H1 (cell line): ENCODE measurements around the gene ZNF555.

Experiments used
- KDM5A ChIP-seq: fragments of 200-600 bp; IDR thresholded peaks from 2 replicates; pipeline ENCODE4 v1.7.1; 2012; ENCODE audit warnings: mild to moderate bottlenecking, low read length, inconsistent platforms, mixed read lengths
- POLR2A ChIP-seq, 2 experiments: IDR thresholded peaks; 1 replicate in 1 of 2; 2 replicates in 1 of 2; pipeline ENCODE4 v1.6.1; 2011; ENCODE audit warnings: low read depth in 2 of 2, low read length in 2 of 2, mild to moderate bottlenecking in 2 of 2; ENCODE audit errors: control extremely low read depth in 1 of 2
- POU5F1 ChIP-seq: IDR thresholded peaks from 2 replicates; pipeline ENCODE4 v1.6.1; 2011; ENCODE audit warnings: low read depth, mild to moderate bottlenecking, low read length, moderate library complexity

DNA sequence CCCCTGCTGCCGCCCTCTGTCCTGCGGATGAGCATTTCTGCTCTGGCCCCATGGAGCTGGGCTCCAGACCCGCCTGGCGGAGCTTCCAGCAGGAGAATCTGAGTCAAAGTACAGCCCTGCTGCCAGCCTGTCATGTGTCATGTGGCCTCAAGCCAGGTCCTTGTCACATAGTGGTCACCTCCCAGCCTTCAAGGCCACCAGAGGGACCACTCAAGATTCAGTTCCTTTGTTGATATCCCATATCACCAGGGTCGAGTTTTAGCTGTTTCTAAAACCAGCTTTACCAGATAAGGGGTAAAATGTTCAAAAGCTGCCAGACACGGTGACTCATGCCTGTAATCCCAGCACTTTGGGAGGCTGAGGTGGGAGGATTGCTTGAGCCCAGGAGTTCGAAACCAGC lies 42.5 kb upstream of the ZNF555 start:
- TF ChIP-seq POLR2A (IDR thresholded peaks at IDR 0.05; ENCODE audit: control extremely low read depth in 1 of 2, low read depth in 2 of 2, low read length in 2 of 2) (no peak), POU5F1 (no peak), KDM5A (no peak)
